Body of pancreas (tissue), 4 donors: ENCODE results near the gene ASTN2. TPM values are rescaled to one million over a fixed set of nuclear protein-coding genes. Genes with fewer than 3 reads are reported as not detected.

Source experiments
- ATAC-seq: fragments of 150-250 bp; one replicate; pipeline ENCODE4 v1.9.1; 2016
- DNase-seq, 4 donors: peaks; one replicate each; pipeline ENCODE4 v3.0.0-alpha.2; 2019
- H3K27ac ChIP-seq, 4 donors: fragments of 200-600 bp; sonication (generic); 1 replicate in 3 of 4; 2 replicates in 1 of 4; pipeline versions ENCODE4 v1.5.1 to v1.6.1; 2016 to 2019; ENCODE audit warnings: mild to moderate bottlenecking in 1 of 4, mixed read lengths in 1 of 4, moderate library complexity in 1 of 4
- H3K27me3 ChIP-seq, 2 donors: fragments of 200-600 bp; sonication (generic); one replicate each; pipeline ENCODE4 v1.6.0; 2016; ENCODE audit warnings: mild to moderate bottlenecking in 1 of 2
- H3K36me3 ChIP-seq, 2 donors: fragments of 200-600 bp; sonication (generic); replicated peaks in 1 of 2; 2 replicates each; pipeline ENCODE4 v1.5.1; 2016; ENCODE audit warnings: low read depth in 2 of 2; ENCODE audit not compliant: insufficient read depth in 1 of 2
- H3K4me1 ChIP-seq: fragments of 200-600 bp; sonication (generic); one replicate; pipeline ENCODE4 v1.6.0; 2016
- H3K4me3 ChIP-seq, 2 donors: fragments of 200-600 bp; sonication (generic); 1 replicate in 1 of 2; 2 replicates in 1 of 2; pipeline ENCODE4 v1.5.1; 2016 to 2019
- H3K9me3 ChIP-seq, 3 donors: fragments of 200-600 bp; sonication (generic); 1 replicate in 2 of 3; 2 replicates in 1 of 3; pipeline ENCODE4 v1.5.1; 2016
- CTCF ChIP-seq, 7 experiments: fragments of 450-650 bp in 4 of 7; fragments of 200-600 bp in 3 of 7; sonication (generic) in 3 of 7; IDR thresholded peaks; one replicate each; pipeline ENCODE4 v1.5.1; 2016 to 2019; ENCODE audit warnings: antibody characterized with exemption in 7 of 7
- POLR2A ChIP-seq, 3 donors: fragments of 450-650 bp; IDR thresholded peaks; one replicate each; pipeline ENCODE4 v1.6.1; 2016; ENCODE audit warnings: antibody characterized with exemption in 3 of 3, mild to moderate bottlenecking in 2 of 3
- WGBS, 2 donors: methylation state at CpG; one replicate each; pipeline ENCODE4 v1.1.5; 2017; 5-methylcytosine and 5-hydroxymethylcytosine counted together
- intact Hi-C: fragments of 100-400 bp; cut with DNase I; formaldehyde crosslinking; loops from one replicate; pipeline ENCODE4 v1.15.1; 2023
- total RNA-seq, 2 donors: library from RNA; depleted of rRNA; stranded (reverse); fragments of >200 nt; gene quantifications; one replicate each; pipeline ENCODE4 v1.1.0, GENCODE V29; 2016

The ASTN2 gene
- total RNA-seq, 2 donors from 2014 or later, result 8.2 to 9.6 TPM

- TF ChIP-seq POLR2A (IDR thresholded peaks at IDR 0.05) (no peak), CTCF (IDR thresholded peaks at IDR 0.05) (no peak)
These were observed 479.5 kb downstream of the ASTN2 start for GRCh38 chr9:116935149-116935897.

DNA sequence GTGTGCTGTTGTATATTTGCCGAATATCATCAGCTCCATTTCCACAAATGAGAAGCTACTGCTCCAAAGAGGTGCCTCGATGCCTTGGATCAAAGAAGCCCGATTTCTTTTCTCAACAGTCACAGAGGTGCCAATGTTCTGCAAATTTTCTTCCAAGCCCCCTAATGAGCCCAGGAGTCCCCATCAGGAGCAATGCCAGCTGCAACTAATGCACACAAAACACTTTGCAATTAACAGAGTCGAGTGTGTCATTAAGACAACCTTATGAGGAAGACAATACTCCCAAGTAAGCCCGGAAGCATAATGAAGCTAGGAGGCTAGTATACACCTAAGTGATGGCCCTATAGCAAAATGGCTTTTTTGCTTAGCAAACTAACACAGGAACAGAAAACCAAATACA, 480.7 kb downstream of the ASTN2 start:
- Histone ChIP-seq H3K4me1 (no peaks in the 10 kb centered on the region), H3K27me3 (no peaks in the 10 kb centered on the region), H3K36me3 (no peaks in the 10 kb centered on the region), H3K9me3 (no peaks in the 10 kb centered on the region), H3K4me3 (no peak overlapping the region), H3K27ac (no peak overlapping the region)
- 63 to 73% methylated on average over 5 of the region's 5 CpGs for WGBS, 2 donors
- DNase-seq (no peak), ATAC-seq (no peak)
- intact Hi-C loops, result no loop called here
- TF ChIP-seq CTCF (IDR thresholded peaks at IDR 0.05) (no peak), POLR2A (IDR thresholded peaks at IDR 0.05) (no peak)

More at GRCh38 chr9:116935149-116935897, 479.5 kb downstream of the ASTN2 start:
- intact Hi-C loops, result no loop called here
- DNase-seq, result no peak
- H3K36me3 ChIP-seq, result no peaks in the 10 kb centered on the region
- H3K27me3 ChIP-seq, result no peaks in the 10 kb centered on the region
- no peaks in the 10 kb centered on the region for H3K9me3 ChIP-seq
- WGBS, 2 donors, result 38 to 47% methylated on average over 5 of the region's 5 CpGs
- H3K27ac ChIP-seq, result no peak overlapping the region
- ATAC-seq, result no peak
- H3K4me1 ChIP-seq, result no peaks in the 10 kb centered on the region
- no peak overlapping the region for H3K4me3 ChIP-seq

GRCh38 chr9:116933251-116933650, 481.6 kb downstream of the ASTN2 start:
- DNase-seq, result no peak
- Histone ChIP-seq H3K27me3 (no peaks in the 10 kb centered on the region), H3K4me1 (no peaks in the 10 kb centered on the region), H3K4me3 (no peak overlapping the region), H3K36me3 (no peaks in the 10 kb centered on the region), H3K27ac (no peak overlapping the region), H3K9me3 (no peaks in the 10 kb centered on the region)
- intact Hi-C loops, result no loop called here
- TF ChIP-seq CTCF (IDR thresholded peaks at IDR 0.05) (no peak), POLR2A (IDR thresholded peaks at IDR 0.05) (no peak)
- WGBS, 2 donors, result 77 to 94% methylated on average over 2 of the region's 2 CpGs
- no peak for ATAC-seq

- TF ChIP-seq POLR2A (IDR thresholded peaks at IDR 0.05) (no peak), CTCF (IDR thresholded peaks at IDR 0.05) (no peak)
- no peaks in the 10 kb centered on the region for H3K9me3 ChIP-seq
- no peak for ATAC-seq
- no peaks in the 10 kb centered on the region for H3K4me1 ChIP-seq
- no peaks in the 10 kb centered on the region for H3K36me3 ChIP-seq
- 55 to 68% methylated on average over 3 of the region's 3 CpGs for WGBS, 2 donors
- intact Hi-C loops, result loop anchor here (10.0 kb wide), 1 partner anchor 65 kb away; no protein-coding TSS in a partner anchor
- DNase-seq, result no peak
- H3K27ac ChIP-seq, result no peak overlapping the region
- no peaks in the 10 kb centered on the region for H3K27me3 ChIP-seq
- no peak overlapping the region for H3K4me3 ChIP-seq
These were observed 485.2 kb downstream of the ASTN2 start for GRCh38 chr9:116929621-116930020.

DNA sequence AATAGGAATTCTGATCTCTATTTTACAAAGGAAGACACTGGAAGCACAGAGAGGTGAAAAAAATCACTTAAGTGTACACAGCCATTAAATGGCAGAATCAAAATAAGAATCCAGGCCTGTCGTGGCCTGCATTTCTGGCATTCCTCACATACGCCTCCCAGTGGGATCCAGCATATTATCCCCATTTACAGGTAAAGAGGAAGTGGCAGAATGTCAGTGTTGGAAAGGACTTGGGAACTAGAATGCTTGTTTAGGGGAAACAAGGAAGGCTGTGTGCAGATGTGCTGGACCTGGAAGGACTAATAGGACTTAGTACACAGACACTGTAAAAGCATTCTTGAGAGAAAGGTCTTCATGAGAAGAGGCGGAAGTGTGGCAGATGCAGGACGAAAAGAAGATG, 486.0 kb downstream of the ASTN2 start:
- H3K4me1 ChIP-seq, result no peaks in the 10 kb centered on the region
- ATAC-seq (no peak), DNase-seq (no peak)
- intact Hi-C loops, result loop anchor here (10.0 kb wide), 1 partner anchor 64 kb away; no protein-coding TSS in a partner anchor
- WGBS, 2 donors, result 66 to 68% methylated on average over 4 of the region's 4 CpGs
- no peak for TF ChIP-seq POLR2A (IDR thresholded peaks at IDR 0.05)
- no peak for TF ChIP-seq CTCF (IDR thresholded peaks at IDR 0.05)
- H3K27ac ChIP-seq, result no peak overlapping the region
- H3K36me3 ChIP-seq, result no peaks in the 10 kb centered on the region
- H3K27me3 ChIP-seq, result no peaks in the 10 kb centered on the region
- no peaks in the 10 kb centered on the region for H3K9me3 ChIP-seq
- H3K4me3 ChIP-seq, result no peak overlapping the region
